Kidney epithelial cell (primary cell): Measurements from ENCODE around the gene BICRAL. TPM values are rescaled to one million over a fixed set of nuclear protein-coding genes. Genes with fewer than 3 reads are reported as not detected.

ENCODE experiments used
- DNase-seq: peaks from one replicate; pipeline ENCODE4 v3.0.0-alpha.2; 2010; ENCODE audit warnings: low read depth
- H3K27me3 ChIP-seq: 2 replicates; pipeline ENCODE4 v1.6.0; 2011; ENCODE audit warnings: low read length; ENCODE audit not compliant: control insufficient read depth, insufficient read depth
- H3K36me3 ChIP-seq: 2 replicates; pipeline ENCODE4 v1.5.1; 2011; ENCODE audit warnings: low read length; ENCODE audit not compliant: control insufficient read depth, insufficient read depth
- H3K4me3 ChIP-seq: 2 replicates; pipeline ENCODE4 v1.5.1; 2011; ENCODE audit warnings: low read depth, mild to moderate bottlenecking, control low read depth, low read length
- total RNA-seq: library from RNA; depleted of rRNA; stranded (reverse); fragments of >200 nt; gene quantifications from 2 replicates; pipeline ENCODE4 v1.2.3, GENCODE V29; 2015
- TF ChIP-seq, protein P1 (sequence below): IDR thresholded peaks from 2 replicates; pipeline ENCODE4 v1.5.1; 2011; ENCODE audit warnings: mild to moderate bottlenecking, moderate library complexity, low read length, control low read depth, inconsistent platforms; ENCODE audit not compliant: insufficient read depth, poor library complexity, severe bottlenecking

Gene BICRAL
- total RNA-seq, 1 donor from 2014 or later = 5.2 TPM

DNA sequence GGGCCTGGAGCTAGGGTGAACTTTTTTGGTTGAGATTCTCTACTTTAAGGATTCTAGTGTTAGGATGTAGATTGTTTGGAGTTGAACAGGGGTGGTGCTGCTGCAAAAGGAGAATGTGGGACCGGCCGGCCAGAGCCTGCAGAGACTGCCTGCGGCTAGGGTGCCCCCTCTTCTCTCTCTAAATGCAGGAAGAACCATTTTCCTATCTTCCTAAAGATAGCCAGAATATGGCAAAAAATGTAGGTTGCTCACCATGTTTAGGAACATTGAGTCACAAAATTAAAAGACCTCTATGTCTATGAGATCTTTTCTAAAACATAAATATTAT lies 39.5 kb downstream of the BICRAL start:
- TF ChIP-seq, protein P1, sequence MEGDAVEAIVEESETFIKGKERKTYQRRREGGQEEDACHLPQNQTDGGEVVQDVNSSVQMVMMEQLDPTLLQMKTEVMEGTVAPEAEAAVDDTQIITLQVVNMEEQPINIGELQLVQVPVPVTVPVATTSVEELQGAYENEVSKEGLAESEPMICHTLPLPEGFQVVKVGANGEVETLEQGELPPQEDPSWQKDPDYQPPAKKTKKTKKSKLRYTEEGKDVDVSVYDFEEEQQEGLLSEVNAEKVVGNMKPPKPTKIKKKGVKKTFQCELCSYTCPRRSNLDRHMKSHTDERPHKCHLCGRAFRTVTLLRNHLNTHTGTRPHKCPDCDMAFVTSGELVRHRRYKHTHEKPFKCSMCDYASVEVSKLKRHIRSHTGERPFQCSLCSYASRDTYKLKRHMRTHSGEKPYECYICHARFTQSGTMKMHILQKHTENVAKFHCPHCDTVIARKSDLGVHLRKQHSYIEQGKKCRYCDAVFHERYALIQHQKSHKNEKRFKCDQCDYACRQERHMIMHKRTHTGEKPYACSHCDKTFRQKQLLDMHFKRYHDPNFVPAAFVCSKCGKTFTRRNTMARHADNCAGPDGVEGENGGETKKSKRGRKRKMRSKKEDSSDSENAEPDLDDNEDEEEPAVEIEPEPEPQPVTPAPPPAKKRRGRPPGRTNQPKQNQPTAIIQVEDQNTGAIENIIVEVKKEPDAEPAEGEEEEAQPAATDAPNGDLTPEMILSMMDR = no peak

DNA sequence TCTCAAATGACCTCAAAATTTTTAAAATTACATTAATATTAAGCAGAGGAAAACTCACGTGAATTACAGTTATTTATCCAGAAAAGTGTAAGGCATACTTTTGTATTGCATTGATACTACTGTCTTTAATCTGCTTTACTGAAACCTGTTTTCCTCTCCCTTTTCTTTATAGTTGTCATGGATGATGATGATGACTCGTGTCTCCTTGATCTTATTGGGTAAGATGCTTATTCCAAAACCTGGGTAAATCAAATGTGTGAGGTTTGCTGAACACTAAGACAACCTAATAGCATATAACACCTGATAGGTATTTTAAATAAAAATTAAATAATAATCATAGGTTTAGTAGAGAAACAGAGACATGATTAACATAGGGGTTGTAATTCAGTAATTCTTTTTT lies 40.0 kb downstream of the BICRAL start:
- TF ChIP-seq, protein P1 = no peak
- no peak for DNase-seq
- Histone ChIP-seq H3K27me3 (no peaks in the 10 kb centered on the region), H3K4me3 (no peak overlapping the region), H3K36me3 (no peaks in the 10 kb centered on the region)

More for the DNA sequence above, 39.5 kb downstream of the BICRAL start:
- Histone ChIP-seq H3K36me3 (no peaks in the 10 kb centered on the region), H3K4me3 (no peak overlapping the region), H3K27me3 (no peaks in the 10 kb centered on the region)
- no peak for DNase-seq

DNA sequence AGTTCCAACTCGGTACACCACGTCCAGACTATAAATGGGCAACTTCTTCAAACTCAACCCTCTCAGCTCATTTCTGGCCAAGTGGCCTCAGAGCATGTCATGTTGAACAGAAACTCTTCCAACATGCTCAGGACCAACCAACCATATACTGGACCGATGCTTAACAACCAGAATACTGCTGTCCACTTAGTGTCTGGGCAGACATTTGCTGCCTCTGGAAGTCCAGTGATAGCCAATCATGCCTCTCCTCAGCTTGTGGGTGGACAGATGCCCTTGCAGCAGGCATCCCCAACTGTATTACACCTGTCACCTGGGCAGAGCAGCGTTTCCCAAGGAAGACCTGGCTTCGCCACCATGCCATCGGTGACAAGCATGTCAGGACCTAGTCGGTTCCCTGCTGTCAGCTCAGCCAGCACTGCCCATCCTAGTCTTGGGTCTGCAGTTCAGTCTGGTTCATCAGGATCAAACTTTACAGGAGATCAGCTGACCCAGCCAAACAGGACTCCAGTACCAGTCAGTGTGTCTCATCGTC lies 47.8 kb downstream of the BICRAL start:
- no peaks in the 10 kb centered on the region for H3K27me3 ChIP-seq
- TF ChIP-seq, protein P1 = no peak
- no peaks in the 10 kb centered on the region for H3K36me3 ChIP-seq
- H3K4me3 ChIP-seq = no peak overlapping the region
- no peak for DNase-seq

DNA sequence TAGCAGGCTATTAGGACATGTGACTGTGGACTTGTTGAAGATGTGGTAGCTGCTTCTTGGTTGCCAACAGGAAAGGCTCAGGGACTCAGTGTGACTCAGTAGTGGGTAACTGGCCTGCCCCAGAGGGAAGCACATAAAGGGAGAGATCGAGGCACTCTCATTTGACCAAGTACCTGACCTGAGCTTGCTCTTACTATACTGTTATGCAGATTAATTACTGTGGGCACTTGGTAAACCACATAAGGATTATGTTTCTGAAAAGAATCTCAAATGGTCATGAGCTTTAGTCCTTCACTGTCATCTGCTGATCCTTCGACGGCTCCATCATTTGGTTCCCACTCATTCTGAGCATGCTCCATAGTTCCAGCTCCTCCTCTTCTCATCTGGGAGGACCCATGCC lies 49.4 kb downstream of the BICRAL start:
- TF ChIP-seq, protein P1 = no peak
- H3K27me3 ChIP-seq = no peaks in the 10 kb centered on the region
- DNase-seq = no peak

DNA sequence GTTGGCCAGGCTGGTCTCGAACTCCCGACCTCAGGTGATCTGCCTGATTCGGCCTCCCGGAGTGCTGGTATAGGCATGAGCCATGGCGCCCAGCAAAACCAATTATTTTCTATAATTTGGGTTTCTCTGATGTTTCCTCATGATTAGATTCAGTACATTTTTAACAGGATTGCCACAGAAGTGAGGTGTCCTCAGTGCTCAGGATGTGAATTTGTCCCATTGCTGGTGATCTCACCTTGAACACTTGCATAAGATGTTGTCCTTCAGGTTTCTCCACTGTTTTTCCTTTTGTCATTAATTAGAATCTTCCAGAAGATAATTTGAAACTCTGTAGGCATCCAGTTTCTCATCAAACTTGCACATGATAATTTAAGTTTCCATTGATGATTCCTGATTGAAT lies 52.2 kb downstream of the BICRAL start:
- Histone ChIP-seq H3K4me3 (no peak overlapping the region), H3K27me3 (no peaks in the 10 kb centered on the region), H3K36me3 (no peaks in the 10 kb centered on the region)
- TF ChIP-seq, protein P1 = no peak
- no peak for DNase-seq

More for the DNA sequence above, 49.4 kb downstream of the BICRAL start:
- no peak overlapping the region for H3K4me3 ChIP-seq
- H3K36me3 ChIP-seq = no peaks in the 10 kb centered on the region

DNA sequence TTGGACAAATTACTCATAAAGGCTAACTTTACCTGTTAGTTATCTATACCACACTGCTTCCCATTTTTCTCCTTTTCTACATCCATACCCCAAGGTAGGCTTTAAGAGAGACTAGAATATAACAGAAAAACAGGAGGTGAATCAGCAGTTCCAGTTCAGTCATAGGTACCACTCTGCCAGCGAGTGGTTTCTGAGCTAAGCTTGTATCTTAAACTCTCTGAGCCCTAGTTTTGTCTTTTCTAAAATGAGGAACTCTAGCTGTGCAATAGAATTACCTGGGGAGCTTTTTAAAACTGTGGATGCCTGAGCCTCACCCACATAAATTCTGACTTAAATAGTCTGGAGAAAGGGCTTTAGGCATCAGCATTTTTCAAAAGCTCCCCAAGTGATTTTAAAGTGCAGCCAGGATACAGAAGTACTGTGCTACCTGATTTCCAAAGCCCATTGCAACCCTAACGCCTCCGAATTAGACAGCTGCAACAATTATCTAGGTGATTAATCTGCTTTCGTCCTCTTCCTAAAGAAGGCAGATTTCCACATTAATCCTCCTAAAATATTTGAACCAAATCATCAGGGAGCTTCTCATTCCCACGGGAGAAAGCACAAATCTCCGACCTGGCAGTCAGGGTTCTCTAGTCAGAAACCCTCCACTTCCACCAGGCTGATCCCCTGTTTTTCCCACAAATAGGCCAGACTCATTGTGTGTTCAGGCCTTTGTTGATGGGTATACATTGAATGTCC lies 60.2 kb downstream of the BICRAL start:
- no peak for DNase-seq
- H3K4me3 ChIP-seq = no peak overlapping the region
- no peaks in the 10 kb centered on the region for H3K27me3 ChIP-seq
- TF ChIP-seq, protein P1 = no peak
- no peaks in the 10 kb centered on the region for H3K36me3 ChIP-seq
